HG02571 (cell line): ENCODE measurements around the gene GPR137B.

Source experiments
- ATAC-seq: cut with Tn5 transposase; IDR thresholded peaks from one replicate; pipeline ENCODE4 v1.9.1; 2021; ENCODE audit warnings: mild to moderate bottlenecking, moderate library complexity; ENCODE audit not compliant: unreplicated experiment

GPR137B gene

GRCh38 chr1:236253119-236253518 is 110.8 kb downstream of the GPR137B start:
- no peak for ATAC-seq

GRCh38 chr1:236253918-236254637 is 111.7 kb downstream of the GPR137B start:
- ATAC-seq, result no peak

DNA sequence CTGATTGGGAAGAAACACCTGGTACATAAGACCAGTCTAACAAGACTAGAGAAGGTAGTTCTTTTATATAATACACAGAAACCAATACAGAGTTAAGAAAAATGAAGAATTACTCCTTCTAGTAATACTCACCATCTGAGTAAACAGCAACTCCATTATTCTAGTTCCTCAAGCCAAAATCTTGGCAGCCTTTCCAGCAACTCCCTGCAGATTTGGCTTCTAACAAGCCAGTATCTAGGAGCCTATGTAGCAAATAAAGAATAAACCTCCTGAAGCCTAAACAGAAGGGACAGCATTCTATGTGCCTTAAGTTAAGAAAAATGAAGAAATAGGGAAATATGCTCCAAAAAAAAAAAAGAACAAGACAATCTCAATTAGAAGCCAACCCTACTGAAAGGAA is 114.9 kb downstream of the GPR137B start:
- no peak for ATAC-seq

GRCh38 chr1:236258114-236258622 is 115.8 kb downstream of the GPR137B start:
- ATAC-seq, result no peak
